ENCODE results near the gene MORC1.
"Not testable (repeated sequence)": the region's sequence is repeated elsewhere in the genome, so short reads cannot be mapped to it uniquely, and the experiment has no call there.

Gene MORC1

GRCh38 chr3:109143646-109144045 lies 25.7 kb upstream of the MORC1 start:
- TF ChIP-seq, protein P1, sequence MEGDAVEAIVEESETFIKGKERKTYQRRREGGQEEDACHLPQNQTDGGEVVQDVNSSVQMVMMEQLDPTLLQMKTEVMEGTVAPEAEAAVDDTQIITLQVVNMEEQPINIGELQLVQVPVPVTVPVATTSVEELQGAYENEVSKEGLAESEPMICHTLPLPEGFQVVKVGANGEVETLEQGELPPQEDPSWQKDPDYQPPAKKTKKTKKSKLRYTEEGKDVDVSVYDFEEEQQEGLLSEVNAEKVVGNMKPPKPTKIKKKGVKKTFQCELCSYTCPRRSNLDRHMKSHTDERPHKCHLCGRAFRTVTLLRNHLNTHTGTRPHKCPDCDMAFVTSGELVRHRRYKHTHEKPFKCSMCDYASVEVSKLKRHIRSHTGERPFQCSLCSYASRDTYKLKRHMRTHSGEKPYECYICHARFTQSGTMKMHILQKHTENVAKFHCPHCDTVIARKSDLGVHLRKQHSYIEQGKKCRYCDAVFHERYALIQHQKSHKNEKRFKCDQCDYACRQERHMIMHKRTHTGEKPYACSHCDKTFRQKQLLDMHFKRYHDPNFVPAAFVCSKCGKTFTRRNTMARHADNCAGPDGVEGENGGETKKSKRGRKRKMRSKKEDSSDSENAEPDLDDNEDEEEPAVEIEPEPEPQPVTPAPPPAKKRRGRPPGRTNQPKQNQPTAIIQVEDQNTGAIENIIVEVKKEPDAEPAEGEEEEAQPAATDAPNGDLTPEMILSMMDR (conservative IDR thresholded peaks at IDR 0.05) = no peak
- TF ChIP-seq ZFX (IDR thresholded peaks at IDR 0.05) = no peak
- H3K27ac ChIP-seq = no peak overlapping the region

DNA sequence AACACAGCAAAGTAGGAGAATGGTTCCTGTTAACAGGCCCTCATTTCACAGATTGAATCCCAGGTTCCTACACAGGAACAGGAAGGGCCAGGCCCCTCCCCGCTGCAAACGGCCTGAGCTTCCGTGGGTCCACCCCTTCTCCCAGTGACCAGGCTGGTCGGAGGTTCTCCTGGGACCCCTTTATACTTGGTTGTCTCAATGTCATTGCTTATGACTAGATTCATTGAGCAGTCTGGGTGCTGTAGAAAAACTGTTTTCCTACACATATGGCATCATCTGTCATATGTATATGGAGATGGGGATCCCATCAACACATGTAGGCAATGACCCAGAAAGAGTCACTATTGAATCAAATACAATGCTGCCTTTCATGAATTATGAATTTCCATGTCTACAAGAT lies 22.4 kb upstream of the MORC1 start:
- H3K27ac ChIP-seq = no peak overlapping the region
- TF ChIP-seq, protein P1 (conservative IDR thresholded peaks at IDR 0.05) = no peak
- TF ChIP-seq ZFX (IDR thresholded peaks at IDR 0.05) = no peak

DNA sequence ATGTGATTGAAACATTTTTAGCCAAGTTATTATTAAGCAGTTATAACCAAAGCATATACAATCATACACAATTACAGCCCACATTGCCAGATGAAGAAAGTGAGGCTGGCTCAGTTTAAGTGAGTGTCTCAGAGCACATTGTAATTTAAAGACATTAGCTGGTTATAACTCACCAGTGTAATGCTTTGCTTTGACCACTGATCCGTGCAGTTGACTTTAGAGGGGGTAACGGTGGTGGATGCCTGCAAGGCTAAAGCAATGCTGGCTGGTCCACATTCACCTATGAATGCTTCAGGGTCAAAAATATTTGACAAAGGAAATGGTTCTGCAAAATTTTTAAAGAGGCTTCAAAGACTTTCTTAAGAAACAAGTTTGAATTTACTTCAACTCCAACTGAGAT lies 19.8 kb upstream of the MORC1 start:
- TF ChIP-seq, protein P1 (conservative IDR thresholded peaks at IDR 0.05) = no peak
- no peak for TF ChIP-seq ZFX (IDR thresholded peaks at IDR 0.05)
- H3K27ac ChIP-seq = no peak overlapping the region

DNA sequence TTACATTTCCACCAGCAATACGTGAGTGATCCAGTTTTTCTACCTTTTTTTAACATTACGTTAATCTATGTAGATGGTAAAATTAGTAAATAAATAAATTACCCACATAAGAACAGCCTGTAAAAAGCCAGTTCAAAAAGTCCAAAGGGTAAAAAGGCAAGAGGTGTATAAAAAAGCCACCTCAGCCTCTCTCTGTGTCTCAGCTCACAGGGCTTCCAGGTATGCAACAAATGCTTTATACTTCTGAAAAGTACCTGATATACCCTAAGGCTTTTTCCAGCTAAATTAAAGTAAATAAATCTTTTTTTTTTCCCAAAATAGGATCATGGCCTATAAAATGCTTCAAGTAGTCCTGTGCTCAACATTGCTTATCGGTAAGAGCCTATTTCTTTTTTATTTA lies 18.6 kb upstream of the MORC1 start, which contains the start of gene C3orf85:
Gene C3orf85 (plus strand): TSS at position 197 of the 400 bp plus-strand sequence. CDS start 129 bp downstream, at position 326.
- TF ChIP-seq ZFX (IDR thresholded peaks at IDR 0.05) = no peak
- TF ChIP-seq, protein P1 (conservative IDR thresholded peaks at IDR 0.05) = no peak
- no peak within 1 kb of the TSS for H3K27ac ChIP-seq

DNA sequence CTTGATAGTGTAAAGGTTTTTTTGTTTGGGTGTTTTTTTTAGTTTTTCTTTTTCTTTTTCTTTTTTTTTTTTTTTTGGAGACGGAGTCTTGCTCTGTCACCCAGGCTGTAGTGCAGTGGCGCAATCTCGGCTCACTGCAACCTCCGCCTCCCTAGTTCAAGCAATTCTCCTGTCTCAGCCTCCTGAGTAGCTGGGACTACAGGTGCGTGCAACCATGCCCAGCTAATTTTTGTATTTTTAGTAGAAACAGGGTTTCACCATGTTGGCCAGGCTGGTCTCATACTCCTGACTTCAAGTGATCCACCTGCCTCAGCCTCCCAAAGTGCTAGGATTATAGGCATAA lies 15.5 kb upstream of the MORC1 start:
- not testable (repeated sequence) for H3K27ac ChIP-seq

DNA sequence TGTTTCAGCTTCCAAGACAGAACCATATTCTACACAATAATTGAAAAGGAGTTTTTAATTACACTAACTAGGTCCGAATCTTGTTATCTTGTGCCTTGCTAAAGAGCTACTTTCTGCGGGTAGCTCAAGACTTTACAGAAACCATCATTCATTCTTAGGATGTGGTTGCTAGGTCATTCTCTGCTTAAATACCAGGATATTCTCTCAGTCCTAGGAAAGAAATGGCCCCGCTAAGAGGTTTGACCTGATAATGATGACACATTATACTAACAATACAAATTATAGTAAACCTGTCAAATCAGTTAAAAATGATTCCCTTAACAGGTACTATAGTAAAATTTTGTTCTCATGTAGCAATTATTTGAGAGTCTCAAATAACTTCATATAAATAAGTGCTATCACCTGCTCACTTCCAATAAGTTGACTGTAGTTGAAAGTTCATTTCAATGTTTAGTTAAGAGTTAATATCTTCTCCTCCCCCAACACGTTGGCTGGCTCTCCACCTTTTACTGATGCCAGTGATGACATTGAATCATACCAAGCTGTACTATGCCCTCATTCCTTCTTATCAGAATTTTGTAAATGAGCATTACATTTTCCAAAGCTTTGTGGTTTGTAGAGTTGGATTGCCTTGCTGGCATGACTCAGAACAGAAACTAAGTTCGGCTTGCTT lies 15.0 kb upstream of the MORC1 start:
- TF ChIP-seq, protein P1 (conservative IDR thresholded peaks at IDR 0.05) = no peak
- TF ChIP-seq ZFX (IDR thresholded peaks at IDR 0.05) = no peak
- H3K27ac ChIP-seq = no peak overlapping the region

DNA sequence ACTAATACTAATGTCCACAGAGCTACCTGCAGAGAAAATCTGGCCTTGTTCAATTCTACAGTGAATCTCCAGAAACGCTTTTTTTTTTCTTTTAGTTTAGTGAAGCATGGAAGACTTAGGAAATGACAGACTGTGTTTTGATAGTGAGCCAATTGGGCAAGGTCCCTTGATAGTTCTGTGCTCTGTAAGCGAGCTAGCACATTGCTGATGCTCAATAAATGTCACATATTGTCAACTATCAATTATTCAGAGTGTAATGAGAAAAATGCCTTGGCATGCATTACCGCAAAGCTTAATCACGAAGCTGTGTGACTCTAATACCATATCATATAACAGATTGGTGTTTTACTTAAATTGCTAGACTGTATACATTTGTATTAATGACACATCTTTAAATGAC lies 13.3 kb upstream of the MORC1 start:
- no peak for TF ChIP-seq ZFX (IDR thresholded peaks at IDR 0.05)
- TF ChIP-seq, protein P1 (conservative IDR thresholded peaks at IDR 0.05) = no peak
- H3K27ac ChIP-seq = no peak overlapping the region

GRCh38 chr3:109127553-109127952 lies 9.6 kb upstream of the MORC1 start:
- TF ChIP-seq, protein P1 (conservative IDR thresholded peaks at IDR 0.05) = no peak
- no peak for TF ChIP-seq ZFX (IDR thresholded peaks at IDR 0.05)
- no peak overlapping the region for H3K27ac ChIP-seq
